Tibial artery (tissue), 4 donors: Measurements from ENCODE around the gene TESK2.
"Not testable (repeated sequence)": the region's sequence is repeated elsewhere in the genome, so short reads cannot be mapped to it uniquely, and the experiment has no call there.

Experiments used
- DNase-seq, 2 donors: peaks; one replicate each; pipeline ENCODE4 v3.0.0-alpha.2; 2019
- H3K27ac ChIP-seq, 2 donors: fragments of 200-600 bp; sonication (generic) in 1 of 2; 1 replicate in 1 of 2; 2 replicates in 1 of 2; pipeline ENCODE4 v1.5.1; 2018 to 2019; ENCODE audit warnings: mild to moderate bottlenecking in 1 of 2
- H3K27me3 ChIP-seq, 2 donors: fragments of 200-600 bp; sonication (generic) in 1 of 2; one replicate each; pipeline versions ENCODE4 v1.5.1 to v1.6.0; 2016 to 2019
- H3K36me3 ChIP-seq, 3 donors: fragments of 200-600 bp; sonication (generic) in 2 of 3; one replicate each; pipeline ENCODE4 v1.5.1; 2016 to 2019; ENCODE audit warnings: mild to moderate bottlenecking in 2 of 3
- H3K4me1 ChIP-seq, 4 donors: fragments of 200-600 bp; sonication (generic) in 2 of 4; 1 replicate in 3 of 4; 2 replicates in 1 of 4; pipeline ENCODE4 v1.5.1; 2016 to 2019
- H3K4me3 ChIP-seq, 2 donors: fragments of 200-600 bp; sonication (generic) in 1 of 2; 1 replicate in 1 of 2; 2 replicates in 1 of 2; pipeline ENCODE4 v1.5.1; 2018 to 2019; ENCODE audit warnings: mild to moderate bottlenecking in 2 of 2
- H3K9me3 ChIP-seq, 3 donors: fragments of 200-600 bp; sonication (generic) in 1 of 3; one replicate each; pipeline ENCODE4 v1.5.1; 2016 to 2019
- CTCF ChIP-seq, 2 experiments: fragments of 200-600 bp in 1 of 2; fragments of 450-650 bp in 1 of 2; IDR thresholded peaks; one replicate each; pipeline ENCODE4 v1.5.1; 2017 to 2019; ENCODE audit warnings: antibody characterized with exemption in 2 of 2, mild to moderate bottlenecking in 1 of 2, moderate library complexity in 1 of 2
- intact Hi-C: fragments of 100-400 bp; cut with DNase I; formaldehyde crosslinking; loops from one replicate; pipeline ENCODE4 v1.15.0; 2023; ENCODE audit warnings: low total_unique reads

Gene TESK2

GRCh38 chr1:45385302-45385701 is 105.7 kb downstream of the TESK2 start:
- Histone ChIP-seq H3K27me3 (no peaks in the 10 kb centered on the region), H3K27ac (no peak overlapping the region), H3K4me3 (no peak overlapping the region), H3K9me3 (no peaks in the 10 kb centered on the region), H3K36me3 (no peaks in the 10 kb centered on the region), H3K4me1 (no peaks in the 10 kb centered on the region)
- DNase-seq: no peak
- intact Hi-C loops: no loop called here
- TF ChIP-seq CTCF (IDR thresholded peaks at IDR 0.05): no peak

DNA sequence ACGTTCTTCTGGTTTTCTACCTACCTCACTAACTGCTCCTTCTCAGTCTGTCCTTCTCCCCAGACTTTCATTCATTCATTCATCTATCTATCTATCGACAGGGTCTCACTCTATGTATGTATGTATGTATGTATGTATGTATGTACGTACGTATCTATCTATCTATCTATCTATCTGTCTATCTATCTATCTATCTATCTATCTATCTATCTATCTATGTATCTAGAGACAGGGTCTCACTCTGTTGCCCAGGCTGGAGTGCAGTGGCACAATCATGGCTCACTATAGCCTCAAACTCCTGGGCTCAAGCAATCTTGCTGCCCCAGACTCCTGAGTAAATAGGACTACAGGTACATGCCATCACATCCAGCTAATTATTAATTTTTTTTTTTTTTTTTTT is 106.8 kb downstream of the TESK2 start:
- H3K36me3 ChIP-seq, H3K9me3 ChIP-seq, DNase-seq, H3K4me3 ChIP-seq, H3K27ac ChIP-seq, H3K4me1 ChIP-seq, intact Hi-C loops, H3K27me3 ChIP-seq: not testable (repeated sequence)

DNA sequence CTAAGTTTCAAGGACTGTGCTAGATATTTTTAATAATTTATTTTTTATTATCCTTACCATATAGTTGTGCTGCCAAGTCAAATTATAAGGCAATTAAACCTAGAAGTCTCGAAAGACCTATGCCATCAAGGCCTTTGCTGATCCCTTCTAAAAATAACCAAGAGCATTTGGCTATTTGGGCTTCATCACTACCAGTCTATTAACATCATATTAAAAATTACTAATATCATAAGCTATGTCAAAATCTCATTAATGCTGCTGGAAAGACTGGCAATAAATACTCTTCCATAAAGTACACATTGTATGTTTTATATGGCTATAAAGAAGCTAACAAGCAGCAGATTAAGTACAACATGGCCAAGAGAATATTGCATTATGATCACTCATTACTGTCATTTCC is 107.8 kb downstream of the TESK2 start:
- no peak for TF ChIP-seq CTCF (IDR thresholded peaks at IDR 0.05)
- intact Hi-C loops: no loop called here
- no peaks in the 10 kb centered on the region for H3K4me1 ChIP-seq

DNA sequence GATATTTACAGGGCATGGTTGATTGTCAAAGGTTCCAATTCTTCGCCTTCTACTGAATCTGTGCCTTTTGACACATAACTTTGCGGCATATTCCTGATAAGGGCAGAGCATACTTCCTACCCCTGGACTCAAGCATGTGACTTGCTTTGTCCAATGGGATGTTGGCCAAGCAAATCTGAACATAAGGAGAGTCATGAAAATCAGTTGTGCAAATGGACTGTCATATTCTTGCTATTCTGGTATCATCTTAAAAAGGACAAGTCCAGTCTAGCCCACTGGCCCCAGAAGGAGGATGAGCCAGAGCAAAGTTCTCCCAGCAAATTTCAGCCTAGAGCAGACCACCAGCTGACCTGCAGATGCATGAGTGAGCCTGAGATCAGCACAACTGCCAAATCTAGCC is 109.7 kb downstream of the TESK2 start:
- DNase-seq: no peak
- TF ChIP-seq CTCF (IDR thresholded peaks at IDR 0.05): no peak
- intact Hi-C loops: no loop called here
- Histone ChIP-seq H3K9me3 (no peaks in the 10 kb centered on the region), H3K4me1 (peaks cover 0 to 8% (median 3%) of the 10 kb centered on the region in 4 donors), H3K27me3 (no peaks in the 10 kb centered on the region), H3K27ac (no peak overlapping the region), H3K36me3 (no peaks in the 10 kb centered on the region), H3K4me3 (no peak overlapping the region)

More for the DNA sequence above, 107.8 kb downstream of the TESK2 start:
- DNase-seq: no peak
- no peak overlapping the region for H3K4me3 ChIP-seq
- no peaks in the 10 kb centered on the region for H3K27me3 ChIP-seq
- H3K36me3 ChIP-seq: no peaks in the 10 kb centered on the region
- no peaks in the 10 kb centered on the region for H3K9me3 ChIP-seq
- H3K27ac ChIP-seq: no peak overlapping the region

GRCh38 chr1:45380730-45381129 is 110.2 kb downstream of the TESK2 start:
- intact Hi-C loops: no loop called here
- no peak for DNase-seq
- H3K36me3 ChIP-seq: no peaks in the 10 kb centered on the region
- TF ChIP-seq CTCF (IDR thresholded peaks at IDR 0.05): no peak
- no peaks in the 10 kb centered on the region for H3K9me3 ChIP-seq
- H3K4me3 ChIP-seq: no peak overlapping the region
- peaks cover 0 to 13% (median 7%) of the 10 kb centered on the region in 4 donors for H3K4me1 ChIP-seq
- no peak overlapping the region for H3K27ac ChIP-seq
- H3K27me3 ChIP-seq: no peaks in the 10 kb centered on the region

DNA sequence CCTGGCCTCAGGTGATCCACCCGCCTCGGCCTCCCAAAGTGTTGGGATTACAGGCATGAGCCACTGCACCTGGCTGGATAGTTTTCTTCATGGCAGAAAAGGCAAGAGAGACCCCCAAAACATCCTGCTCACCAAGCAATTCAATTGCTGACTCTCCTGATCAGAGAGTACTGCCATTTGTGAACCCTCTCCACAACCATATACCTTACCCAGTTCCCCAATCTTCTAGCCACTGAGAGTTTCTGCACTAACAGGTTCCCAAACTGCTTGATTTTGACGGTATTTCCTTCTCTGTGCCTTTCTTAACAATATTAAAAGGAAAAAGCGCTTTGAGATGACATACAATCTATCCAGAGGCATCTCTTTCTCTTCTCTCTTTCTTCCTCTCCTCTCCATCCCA is 110.8 kb downstream of the TESK2 start:
- Histone ChIP-seq H3K36me3 (no peaks in the 10 kb centered on the region), H3K27ac (no peak overlapping the region), H3K4me3 (no peak overlapping the region), H3K27me3 (no peaks in the 10 kb centered on the region), H3K4me1 (peaks cover 0 to 19% (median 10%) of the 10 kb centered on the region in 4 donors), H3K9me3 (no peaks in the 10 kb centered on the region)
- DNase-seq: no peak
- no peak for TF ChIP-seq CTCF (IDR thresholded peaks at IDR 0.05)
- intact Hi-C loops: no loop called here
